ENCODE data around the gene ARHGAP31. TPM values are rescaled to one million over a fixed set of nuclear protein-coding genes. Genes with fewer than 3 reads are reported as not detected.

Gene ARHGAP31
- total and polyA plus RNA-seq, 2 donors from 2014 or later, result 3.2 to 28.7 TPM

DNA sequence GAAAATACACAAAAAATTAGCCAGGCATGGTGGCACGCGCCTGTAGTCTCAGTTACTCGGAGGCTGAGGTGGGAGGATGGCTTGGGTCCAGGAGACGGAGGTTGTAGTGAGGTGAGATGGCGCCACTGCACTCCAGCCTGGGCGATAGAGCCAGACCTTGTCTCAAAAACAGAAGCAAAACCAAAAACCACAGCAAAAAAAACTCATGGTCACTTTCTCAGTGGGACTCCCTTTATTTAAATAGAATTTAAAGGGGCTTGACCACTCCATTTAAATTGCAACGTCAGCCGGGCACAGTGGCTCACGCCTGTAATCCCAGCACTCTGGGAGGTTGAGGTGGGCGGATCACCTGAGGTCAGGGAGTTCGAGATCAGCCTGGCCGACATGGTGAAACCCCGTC, 32.8 kb downstream of the ARHGAP31 start:
- intact Hi-C loops (cut with DNase I), result no loop called here
- Histone ChIP-seq H3K27ac (ENCODE audit: low read depth in 2 of 2, low read length in 2 of 2) (no peak overlapping the region), H3K9ac (ENCODE audit: low read length in 3 of 3) (no peak overlapping the region), H3K4me1 (ENCODE audit: control insufficient read depth in 2 of 3, insufficient read depth in 2 of 3, low read depth in 1 of 3, low read length in 3 of 3) (peaks cover 0 to 8% (median 5%) of the 10 kb centered on the region in 3 donors), H3K27me3 (ENCODE audit: control insufficient read depth, insufficient read depth, low read length) (no peaks in the 10 kb centered on the region), H3K9me3 (ENCODE audit: control insufficient read depth in 2 of 3, insufficient read depth in 1 of 3, low read length in 3 of 3) (no peaks in the 10 kb centered on the region), H3K36me3 (ENCODE audit: control insufficient read depth in 2 of 3, insufficient read depth in 3 of 3, low read length in 3 of 3) (no peaks in the 10 kb centered on the region), H3K4me3 (ENCODE audit: low read length in 3 of 3) (no peak overlapping the region)
- DNase-seq, result no peak
- TF ChIP-seq, protein P1, sequence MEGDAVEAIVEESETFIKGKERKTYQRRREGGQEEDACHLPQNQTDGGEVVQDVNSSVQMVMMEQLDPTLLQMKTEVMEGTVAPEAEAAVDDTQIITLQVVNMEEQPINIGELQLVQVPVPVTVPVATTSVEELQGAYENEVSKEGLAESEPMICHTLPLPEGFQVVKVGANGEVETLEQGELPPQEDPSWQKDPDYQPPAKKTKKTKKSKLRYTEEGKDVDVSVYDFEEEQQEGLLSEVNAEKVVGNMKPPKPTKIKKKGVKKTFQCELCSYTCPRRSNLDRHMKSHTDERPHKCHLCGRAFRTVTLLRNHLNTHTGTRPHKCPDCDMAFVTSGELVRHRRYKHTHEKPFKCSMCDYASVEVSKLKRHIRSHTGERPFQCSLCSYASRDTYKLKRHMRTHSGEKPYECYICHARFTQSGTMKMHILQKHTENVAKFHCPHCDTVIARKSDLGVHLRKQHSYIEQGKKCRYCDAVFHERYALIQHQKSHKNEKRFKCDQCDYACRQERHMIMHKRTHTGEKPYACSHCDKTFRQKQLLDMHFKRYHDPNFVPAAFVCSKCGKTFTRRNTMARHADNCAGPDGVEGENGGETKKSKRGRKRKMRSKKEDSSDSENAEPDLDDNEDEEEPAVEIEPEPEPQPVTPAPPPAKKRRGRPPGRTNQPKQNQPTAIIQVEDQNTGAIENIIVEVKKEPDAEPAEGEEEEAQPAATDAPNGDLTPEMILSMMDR (IDR thresholded peaks at IDR 0.05; ENCODE audit: borderline replicate concordance, extremely low read depth, insufficient read depth), result no peak
- FAIRE-seq, result no peak

DNA sequence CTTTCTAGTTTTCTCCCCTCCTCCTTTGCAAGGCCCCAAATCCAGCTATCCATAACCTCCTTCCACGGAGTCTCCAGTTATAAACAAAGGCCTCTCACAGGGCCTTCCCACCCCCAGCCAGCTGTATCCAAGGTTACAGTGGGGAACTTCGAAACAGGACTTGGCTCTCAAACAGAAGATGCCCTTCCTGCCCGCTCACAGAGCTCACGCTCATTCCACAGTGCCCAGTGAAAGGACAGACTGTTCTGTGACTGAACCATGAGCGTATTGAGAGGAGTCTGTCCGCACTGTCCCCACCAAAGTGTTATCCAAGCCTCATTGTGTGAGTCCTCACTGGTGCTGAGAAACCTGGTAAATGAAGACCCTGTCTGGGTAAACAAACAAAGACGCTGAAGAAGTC, 35.4 kb downstream of the ARHGAP31 start:
- Histone ChIP-seq H3K4me1 (ENCODE audit: control insufficient read depth in 2 of 3, insufficient read depth in 2 of 3, low read depth in 1 of 3, low read length in 3 of 3) (no peaks in the 10 kb centered on the region), H3K4me3 (ENCODE audit: low read length in 3 of 3) (no peak overlapping the region), H3K9ac (ENCODE audit: low read length in 3 of 3) (no peak overlapping the region), H3K27ac (ENCODE audit: low read depth in 2 of 2, low read length in 2 of 2) (no peak overlapping the region), H3K36me3 (ENCODE audit: control insufficient read depth in 2 of 3, insufficient read depth in 3 of 3, low read length in 3 of 3) (no peaks in the 10 kb centered on the region), H3K9me3 (ENCODE audit: control insufficient read depth in 2 of 3, insufficient read depth in 1 of 3, low read length in 3 of 3) (no peaks in the 10 kb centered on the region), H3K27me3 (ENCODE audit: control insufficient read depth, insufficient read depth, low read length) (no peaks in the 10 kb centered on the region)
- DNase-seq, result no peak
- TF ChIP-seq, protein P1 (IDR thresholded peaks at IDR 0.05; ENCODE audit: borderline replicate concordance, extremely low read depth, insufficient read depth), result no peak
- FAIRE-seq, result no peak
- intact Hi-C loops (cut with DNase I), result no loop called here

DNA sequence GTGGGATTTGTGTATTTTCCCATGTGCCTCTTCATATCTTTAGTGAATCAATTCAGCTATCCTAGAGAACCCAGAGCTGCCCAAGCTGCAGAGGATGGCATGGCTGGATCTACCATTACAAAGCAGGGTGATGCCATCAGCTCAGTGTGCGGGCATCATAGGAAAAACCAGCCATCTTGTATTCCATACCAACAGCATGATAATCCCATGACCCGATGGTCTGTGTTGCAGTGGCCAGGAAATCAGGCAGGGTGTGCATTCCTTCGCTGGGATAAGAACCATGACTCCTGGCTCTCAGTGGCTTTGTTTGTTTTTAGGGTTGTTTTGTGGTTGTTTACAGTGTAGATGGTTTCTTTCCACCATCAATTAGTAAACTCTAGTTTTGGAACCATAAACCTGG, 36.0 kb downstream of the ARHGAP31 start:
- H3K27me3 ChIP-seq (ENCODE audit: control insufficient read depth, insufficient read depth, low read length), result no peaks in the 10 kb centered on the region
- no peaks in the 10 kb centered on the region for H3K4me1 ChIP-seq (ENCODE audit: control insufficient read depth in 2 of 3, insufficient read depth in 2 of 3, low read depth in 1 of 3, low read length in 3 of 3)
- DNase-seq (no peak), FAIRE-seq (no peak)
- H3K4me3 ChIP-seq (ENCODE audit: low read length in 3 of 3), result no peak overlapping the region
- intact Hi-C loops (cut with DNase I), result no loop called here
- no peak overlapping the region for H3K27ac ChIP-seq (ENCODE audit: low read depth in 2 of 2, low read length in 2 of 2)
- no peaks in the 10 kb centered on the region for H3K36me3 ChIP-seq (ENCODE audit: control insufficient read depth in 2 of 3, insufficient read depth in 3 of 3, low read length in 3 of 3)
- H3K9me3 ChIP-seq (ENCODE audit: control insufficient read depth in 2 of 3, insufficient read depth in 1 of 3, low read length in 3 of 3), result no peaks in the 10 kb centered on the region
- TF ChIP-seq, protein P1 (IDR thresholded peaks at IDR 0.05; ENCODE audit: borderline replicate concordance, extremely low read depth, insufficient read depth), result no peak
- no peak overlapping the region for H3K9ac ChIP-seq (ENCODE audit: low read length in 3 of 3)

DNA sequence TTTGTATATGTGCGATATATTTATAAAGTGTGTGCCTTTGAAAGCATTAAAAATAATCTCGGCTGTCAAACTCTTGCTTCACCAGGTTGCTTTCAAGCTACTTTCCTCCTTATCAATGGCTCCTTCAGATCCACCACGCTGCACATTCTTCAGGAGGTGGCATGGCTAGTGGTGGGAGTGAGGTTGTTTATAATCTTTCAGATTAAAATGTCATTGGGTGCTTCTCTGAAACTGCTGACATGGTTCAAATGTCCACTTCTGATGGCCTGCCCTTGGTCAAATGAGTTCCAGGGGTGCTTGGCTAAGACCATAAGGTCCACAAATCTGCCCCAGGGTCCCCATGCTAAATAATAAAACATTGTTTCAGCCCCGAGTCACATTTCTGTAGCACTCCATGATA, 36.7 kb downstream of the ARHGAP31 start:
- H3K9ac ChIP-seq (ENCODE audit: low read length in 3 of 3), result no peak overlapping the region
- intact Hi-C loops (cut with DNase I), result no loop called here
- H3K4me1 ChIP-seq (ENCODE audit: control insufficient read depth in 2 of 3, insufficient read depth in 2 of 3, low read depth in 1 of 3, low read length in 3 of 3), result no peaks in the 10 kb centered on the region

More for the DNA sequence above, 36.7 kb downstream of the ARHGAP31 start:
- Histone ChIP-seq H3K27ac (ENCODE audit: low read depth in 2 of 2, low read length in 2 of 2) (no peak overlapping the region), H3K4me3 (ENCODE audit: low read length in 3 of 3) (no peak overlapping the region), H3K27me3 (ENCODE audit: control insufficient read depth, insufficient read depth, low read length) (no peaks in the 10 kb centered on the region), H3K9me3 (ENCODE audit: control insufficient read depth in 2 of 3, insufficient read depth in 1 of 3, low read length in 3 of 3) (no peaks in the 10 kb centered on the region), H3K36me3 (ENCODE audit: control insufficient read depth in 2 of 3, insufficient read depth in 3 of 3, low read length in 3 of 3) (no peaks in the 10 kb centered on the region)
- TF ChIP-seq, protein P1 (IDR thresholded peaks at IDR 0.05; ENCODE audit: borderline replicate concordance, extremely low read depth, insufficient read depth), result no peak
- DNase-seq, result no peak
- no peak for FAIRE-seq

All from kidney (tissue), 14 donors.